WERI-Rb-1 (cell line): ENCODE measurements around the gene CEL.

Experiments
- DNase-seq: peaks from one replicate; pipeline ENCODE4 v3.0.0-alpha.2; 2020
- H3K27ac ChIP-seq: fragments of 250-450 bp; sonication (Bioruptor Pico); 2 replicates; pipeline ENCODE4 v1.5.1; 2020; ENCODE audit warnings: mild to moderate bottlenecking, moderate library complexity
- H3K27me3 ChIP-seq: fragments of 250-450 bp; sonication (Bioruptor Pico); 2 replicates; pipeline ENCODE4 v1.5.1; 2021; ENCODE audit warnings: mild to moderate bottlenecking, low read depth, moderate library complexity; ENCODE audit not compliant: insufficient read depth, severe bottlenecking
- H3K36me3 ChIP-seq: fragments of 250-450 bp; sonication (Bioruptor Pico); 2 replicates; pipeline ENCODE4 v1.5.1; 2020; ENCODE audit warnings: mild to moderate bottlenecking, moderate library complexity
- H3K4me3 ChIP-seq: 2 replicates; pipeline ENCODE4 v1.5.1; 2011; ENCODE audit warnings: low read depth, mild to moderate bottlenecking, control low read depth, low read length
- H3K9me3 ChIP-seq: fragments of 250-450 bp; sonication (Bioruptor Pico); 2 replicates; pipeline ENCODE4 v1.5.1; 2021; ENCODE audit warnings: mild to moderate bottlenecking, moderate library complexity; ENCODE audit not compliant: severe bottlenecking
- TF ChIP-seq, protein P1 (sequence below): IDR thresholded peaks from 2 replicates; pipeline ENCODE4 v1.5.1; 2011; ENCODE audit warnings: low read depth, mild to moderate bottlenecking, control low read depth, inconsistent platforms, low read length

CEL gene

DNA sequence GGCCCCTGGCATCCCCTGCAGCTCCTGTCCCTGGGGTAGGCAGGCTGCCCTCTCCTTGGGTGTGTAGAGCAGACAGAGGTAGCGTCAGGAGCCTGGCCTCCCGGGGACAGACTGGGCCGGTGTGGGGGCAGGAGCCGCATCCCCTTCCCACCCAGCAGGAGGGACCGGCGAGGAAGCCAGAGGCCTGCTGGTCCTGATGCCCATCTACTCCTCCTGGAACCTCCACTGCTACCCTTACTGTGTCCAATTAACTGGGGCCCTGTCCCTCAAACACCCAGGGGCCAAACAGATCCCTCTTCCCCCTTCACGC, 43.6 kb downstream of the CEL start:
- DNase-seq, result peak; percentile 8
- TF ChIP-seq, protein P1, sequence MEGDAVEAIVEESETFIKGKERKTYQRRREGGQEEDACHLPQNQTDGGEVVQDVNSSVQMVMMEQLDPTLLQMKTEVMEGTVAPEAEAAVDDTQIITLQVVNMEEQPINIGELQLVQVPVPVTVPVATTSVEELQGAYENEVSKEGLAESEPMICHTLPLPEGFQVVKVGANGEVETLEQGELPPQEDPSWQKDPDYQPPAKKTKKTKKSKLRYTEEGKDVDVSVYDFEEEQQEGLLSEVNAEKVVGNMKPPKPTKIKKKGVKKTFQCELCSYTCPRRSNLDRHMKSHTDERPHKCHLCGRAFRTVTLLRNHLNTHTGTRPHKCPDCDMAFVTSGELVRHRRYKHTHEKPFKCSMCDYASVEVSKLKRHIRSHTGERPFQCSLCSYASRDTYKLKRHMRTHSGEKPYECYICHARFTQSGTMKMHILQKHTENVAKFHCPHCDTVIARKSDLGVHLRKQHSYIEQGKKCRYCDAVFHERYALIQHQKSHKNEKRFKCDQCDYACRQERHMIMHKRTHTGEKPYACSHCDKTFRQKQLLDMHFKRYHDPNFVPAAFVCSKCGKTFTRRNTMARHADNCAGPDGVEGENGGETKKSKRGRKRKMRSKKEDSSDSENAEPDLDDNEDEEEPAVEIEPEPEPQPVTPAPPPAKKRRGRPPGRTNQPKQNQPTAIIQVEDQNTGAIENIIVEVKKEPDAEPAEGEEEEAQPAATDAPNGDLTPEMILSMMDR, result no peak
- no peaks in the 10 kb centered on the region for H3K27me3 ChIP-seq
- no peaks in the 10 kb centered on the region for H3K9me3 ChIP-seq
- no peak overlapping the region for H3K4me3 ChIP-seq
- H3K36me3 ChIP-seq, result peaks cover 97% of the 10 kb centered on the region
- no peak overlapping the region; the same call in 1 of the 2 replicates for H3K27ac ChIP-seq

DNA sequence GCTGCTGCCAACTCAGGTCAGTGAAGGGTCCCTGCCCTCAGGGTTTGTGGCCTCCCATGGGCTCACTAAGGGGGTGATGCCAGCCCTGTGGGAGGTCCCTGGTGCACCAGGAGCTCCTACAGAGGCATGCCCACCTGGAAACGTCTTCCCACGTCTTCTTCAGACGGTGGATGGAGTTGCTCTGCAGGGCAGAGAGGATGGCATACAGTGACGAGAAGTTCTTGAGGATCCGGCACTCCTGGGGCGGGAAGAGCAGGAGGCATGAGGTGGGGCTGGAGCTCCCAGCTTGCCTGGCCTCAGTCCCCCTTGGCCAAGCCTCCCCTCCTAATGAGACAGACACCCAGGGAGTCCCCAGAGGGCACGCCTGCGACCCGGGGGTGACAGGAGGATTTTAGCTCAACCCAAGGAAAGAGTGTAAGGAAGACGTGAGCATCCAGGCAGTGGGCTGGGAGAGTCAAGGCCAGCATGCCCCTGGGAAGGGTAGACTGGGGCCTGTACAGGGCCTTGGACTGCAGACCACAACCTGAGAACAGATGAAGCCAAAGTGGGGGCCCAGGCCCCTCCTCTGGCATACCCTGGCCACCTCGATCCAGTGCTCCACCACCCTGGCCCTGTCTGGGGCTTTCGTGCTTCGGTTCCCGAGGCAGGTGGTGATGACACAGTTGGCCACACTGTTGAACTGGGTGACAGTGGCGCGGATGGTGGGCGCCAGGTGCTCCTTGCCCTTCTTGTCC, 44.9 kb downstream of the CEL start:
- TF ChIP-seq, protein P1, result no peak
- peaks cover 97% of the 10 kb centered on the region for H3K36me3 ChIP-seq
- no peak overlapping the region for H3K4me3 ChIP-seq

DNA sequence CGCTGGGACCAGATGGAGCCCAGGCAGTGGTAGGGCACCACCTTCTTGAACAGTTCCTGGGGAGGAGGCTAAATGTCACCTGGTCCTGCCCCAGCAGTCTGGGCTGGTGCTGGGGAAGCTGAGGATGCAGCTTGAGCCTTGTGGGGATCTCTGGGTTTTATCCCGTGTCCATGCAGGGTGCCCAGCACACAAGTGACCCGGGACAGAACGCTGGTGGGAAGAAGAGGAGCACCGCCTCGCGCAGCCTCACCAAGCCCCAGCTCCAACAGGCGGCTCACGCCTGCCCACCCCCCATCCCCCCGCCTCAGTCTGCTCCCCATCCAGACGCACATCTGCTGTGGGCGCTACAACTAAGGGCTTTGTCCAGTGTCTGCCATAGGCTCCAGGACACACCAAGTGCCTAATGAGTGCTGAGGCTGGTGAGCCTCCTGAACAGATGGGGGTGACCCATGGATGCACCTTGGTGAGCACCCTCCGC, 45.5 kb downstream of the CEL start:
- TF ChIP-seq, protein P1, result no peak
- no peaks in the 10 kb centered on the region for H3K9me3 ChIP-seq
- no peak overlapping the region for H3K4me3 ChIP-seq
- no peaks in the 10 kb centered on the region for H3K27me3 ChIP-seq
- DNase-seq, result no peak
- H3K36me3 ChIP-seq, result peaks cover 93% of the 10 kb centered on the region
- no peak overlapping the region for H3K27ac ChIP-seq

More for the DNA sequence above, 44.9 kb downstream of the CEL start:
- DNase-seq, result no peak
- H3K27ac ChIP-seq, result no peak overlapping the region
- no peaks in the 10 kb centered on the region for H3K9me3 ChIP-seq
- H3K27me3 ChIP-seq, result no peaks in the 10 kb centered on the region

DNA sequence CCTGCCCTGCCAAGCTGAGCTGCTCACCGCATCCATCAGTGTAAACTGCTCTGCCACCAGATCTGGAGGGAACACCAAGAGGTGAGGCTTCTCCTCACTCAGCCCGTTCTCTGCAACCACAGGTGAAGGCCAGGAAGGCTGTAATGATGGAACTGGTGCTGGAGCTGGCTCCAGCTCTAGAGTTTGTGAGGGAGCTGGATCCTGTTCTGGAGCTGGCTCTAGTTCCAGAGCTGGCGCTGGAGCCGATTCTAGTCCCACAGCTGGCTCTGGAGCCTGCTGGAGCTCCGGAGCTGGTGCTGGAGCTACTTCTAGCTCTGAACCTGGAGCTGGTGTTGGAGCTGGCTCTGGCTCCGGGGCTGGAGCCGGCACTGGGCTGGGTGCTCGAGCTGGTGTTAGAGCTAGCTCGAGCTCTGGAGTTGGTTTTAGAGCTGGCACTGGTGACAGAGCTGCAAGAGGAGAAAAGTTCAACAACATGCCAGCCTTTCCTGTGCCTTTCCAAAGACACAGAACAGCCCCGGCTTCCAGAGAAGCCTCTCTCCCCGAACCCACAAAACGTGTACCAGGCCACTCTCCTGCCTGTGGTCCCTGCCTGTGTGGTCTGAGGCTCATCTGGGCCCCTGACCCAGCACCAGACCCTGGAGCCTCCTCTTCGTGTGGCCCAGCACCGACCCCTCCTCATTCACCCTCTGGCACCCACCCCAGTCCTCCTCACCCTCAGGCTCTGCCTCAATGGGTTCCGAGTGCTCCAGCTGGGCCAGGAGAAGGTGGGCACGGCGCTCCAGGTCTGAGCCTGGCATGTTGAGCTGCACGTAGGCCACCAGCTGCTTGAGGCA, 46.4 kb downstream of the CEL start:
- TF ChIP-seq, protein P1, result no peak
- Histone ChIP-seq H3K27ac (no peak overlapping the region), H3K4me3 (no peak overlapping the region), H3K27me3 (no peaks in the 10 kb centered on the region), H3K9me3 (no peaks in the 10 kb centered on the region), H3K36me3 (peaks cover 84% of the 10 kb centered on the region)
- DNase-seq, result no peak

DNA sequence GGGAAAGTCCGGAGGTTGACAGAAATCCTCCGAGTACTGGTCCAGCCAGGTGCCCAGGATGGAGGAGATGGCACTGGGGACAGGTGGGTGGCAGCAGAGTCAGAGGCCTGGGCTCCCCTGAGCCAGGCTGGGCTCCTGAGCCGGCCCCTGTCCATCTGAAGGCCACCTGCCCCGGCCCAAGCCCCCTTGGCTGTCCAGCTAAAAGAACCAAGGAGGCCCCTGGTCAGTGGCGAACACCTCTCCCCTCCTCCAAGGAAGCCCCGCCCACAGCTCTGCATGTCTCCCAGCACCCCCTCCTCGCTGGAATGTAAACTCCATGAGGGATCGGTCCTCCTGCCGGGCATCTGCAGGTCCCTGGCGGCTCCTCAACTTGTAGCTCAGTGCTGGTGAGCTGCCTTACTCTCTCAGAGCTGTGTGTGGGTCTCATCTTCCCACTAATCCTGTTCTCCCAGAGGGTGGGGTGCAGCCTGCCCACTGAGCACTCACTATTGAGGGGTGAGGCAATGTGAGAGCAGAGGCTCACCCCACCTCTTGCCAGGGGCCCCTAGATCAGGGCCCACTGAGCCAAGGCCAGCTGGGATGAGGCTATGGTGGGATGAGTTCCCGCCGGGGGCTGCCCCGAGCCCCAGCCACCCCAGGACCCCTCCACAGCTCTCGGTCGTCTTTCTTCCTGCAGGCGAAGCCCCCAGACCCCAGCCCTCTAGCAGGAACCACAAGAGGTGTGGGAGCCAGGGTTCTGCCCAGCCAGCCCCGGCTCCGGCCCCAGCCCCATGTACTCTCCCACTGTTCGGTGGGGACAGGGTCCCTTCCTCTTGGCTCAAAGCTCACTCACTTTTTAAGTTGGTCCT, 47.2 kb downstream of the CEL start:
- DNase-seq, result no peak
- Histone ChIP-seq H3K36me3 (peaks cover 76% of the 10 kb centered on the region), H3K27ac (no peak overlapping the region), H3K9me3 (no peaks in the 10 kb centered on the region), H3K27me3 (no peaks in the 10 kb centered on the region), H3K4me3 (no peak overlapping the region)
- TF ChIP-seq, protein P1, result no peak
